B cell (primary cell): ENCODE results near the gene LITAF.

ENCODE experiments used
- EZH2 ChIP-seq: IDR thresholded peaks from 2 replicates; pipeline ENCODE4 v1.6.1; 2012; ENCODE audit warnings: borderline replicate concordance, low read depth, mild to moderate bottlenecking, moderate library complexity, low read length; ENCODE audit not compliant: insufficient read depth, poor library complexity, severe bottlenecking
- TF ChIP-seq, protein P1 (sequence below): fragments of 200-600 bp; IDR thresholded peaks from one replicate; pipeline ENCODE4 v1.8.0; 2022; ENCODE audit warnings: antibody characterized with exemption, mild to moderate bottlenecking

DNA sequence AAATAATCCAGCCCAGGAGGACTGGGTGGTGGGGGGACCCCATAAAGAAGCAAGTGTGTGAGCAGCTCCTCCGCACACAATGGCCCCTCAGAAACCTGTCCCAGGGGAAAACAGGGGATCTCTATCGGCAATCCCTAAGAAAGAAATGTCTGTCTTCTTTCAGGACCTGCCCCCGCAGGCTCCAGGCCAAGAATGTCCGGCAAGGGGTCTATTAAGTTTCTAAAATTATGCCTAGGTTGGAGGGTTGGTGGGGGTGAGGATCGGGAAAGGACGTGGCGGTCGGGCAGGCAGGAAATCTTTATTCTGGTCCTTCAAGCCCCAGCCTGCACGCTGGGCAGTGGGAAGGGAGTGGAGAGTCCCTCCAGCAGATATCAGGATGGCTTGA lies 23.4 kb upstream of the LITAF start:
- TF ChIP-seq, protein P1, sequence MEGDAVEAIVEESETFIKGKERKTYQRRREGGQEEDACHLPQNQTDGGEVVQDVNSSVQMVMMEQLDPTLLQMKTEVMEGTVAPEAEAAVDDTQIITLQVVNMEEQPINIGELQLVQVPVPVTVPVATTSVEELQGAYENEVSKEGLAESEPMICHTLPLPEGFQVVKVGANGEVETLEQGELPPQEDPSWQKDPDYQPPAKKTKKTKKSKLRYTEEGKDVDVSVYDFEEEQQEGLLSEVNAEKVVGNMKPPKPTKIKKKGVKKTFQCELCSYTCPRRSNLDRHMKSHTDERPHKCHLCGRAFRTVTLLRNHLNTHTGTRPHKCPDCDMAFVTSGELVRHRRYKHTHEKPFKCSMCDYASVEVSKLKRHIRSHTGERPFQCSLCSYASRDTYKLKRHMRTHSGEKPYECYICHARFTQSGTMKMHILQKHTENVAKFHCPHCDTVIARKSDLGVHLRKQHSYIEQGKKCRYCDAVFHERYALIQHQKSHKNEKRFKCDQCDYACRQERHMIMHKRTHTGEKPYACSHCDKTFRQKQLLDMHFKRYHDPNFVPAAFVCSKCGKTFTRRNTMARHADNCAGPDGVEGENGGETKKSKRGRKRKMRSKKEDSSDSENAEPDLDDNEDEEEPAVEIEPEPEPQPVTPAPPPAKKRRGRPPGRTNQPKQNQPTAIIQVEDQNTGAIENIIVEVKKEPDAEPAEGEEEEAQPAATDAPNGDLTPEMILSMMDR: no peak
- TF ChIP-seq EZH2: no peak
